Ammon's horn (tissue), 1 donor: ENCODE data around the gene SMARCA2.
A peak's percentile ranks its signal among the peaks of the same experiment; 100 is the strongest.

Source experiments
- DNase-seq: peaks from one replicate; pipeline ENCODE4 v3.0.0-alpha.2; 2016; ENCODE audit warnings: low spot score

Gene SMARCA2

DNA sequence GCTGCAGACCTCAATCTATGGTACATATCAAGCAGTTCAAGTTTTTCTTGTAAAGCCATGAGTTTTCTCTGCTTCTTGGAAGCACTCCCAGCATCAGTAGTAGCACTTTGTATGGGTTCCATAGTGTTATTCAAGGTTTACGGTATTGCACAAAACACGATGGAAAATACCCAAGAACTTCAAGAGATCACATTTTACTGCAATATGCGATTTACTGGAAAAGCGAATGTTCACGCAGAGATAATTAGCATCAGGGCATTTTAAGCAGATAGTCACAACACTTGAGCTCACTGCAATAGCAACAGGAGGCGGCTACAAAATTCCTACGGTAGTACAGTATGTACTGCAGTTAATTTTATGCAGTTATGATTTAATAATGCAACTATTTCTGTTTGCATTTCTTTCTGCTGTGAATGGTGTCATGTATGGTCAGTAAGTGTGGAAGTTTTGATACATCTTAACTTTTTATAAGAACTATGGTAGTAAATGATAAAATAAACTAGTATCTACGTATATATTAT lies 200.8 kb downstream of the SMARCA2 start:
- no peak for DNase-seq

GRCh38 chr9:2216591-2216990 lies 201.4 kb downstream of the SMARCA2 start:
- DNase-seq, result no peak

- DNase-seq, result no peak
These were observed 202.4 kb downstream of the SMARCA2 start for GRCh38 chr9:2217540-2217939.

GRCh38 chr9:2220036-2220435 lies 204.9 kb downstream of the SMARCA2 start:
- no peak for DNase-seq

DNA sequence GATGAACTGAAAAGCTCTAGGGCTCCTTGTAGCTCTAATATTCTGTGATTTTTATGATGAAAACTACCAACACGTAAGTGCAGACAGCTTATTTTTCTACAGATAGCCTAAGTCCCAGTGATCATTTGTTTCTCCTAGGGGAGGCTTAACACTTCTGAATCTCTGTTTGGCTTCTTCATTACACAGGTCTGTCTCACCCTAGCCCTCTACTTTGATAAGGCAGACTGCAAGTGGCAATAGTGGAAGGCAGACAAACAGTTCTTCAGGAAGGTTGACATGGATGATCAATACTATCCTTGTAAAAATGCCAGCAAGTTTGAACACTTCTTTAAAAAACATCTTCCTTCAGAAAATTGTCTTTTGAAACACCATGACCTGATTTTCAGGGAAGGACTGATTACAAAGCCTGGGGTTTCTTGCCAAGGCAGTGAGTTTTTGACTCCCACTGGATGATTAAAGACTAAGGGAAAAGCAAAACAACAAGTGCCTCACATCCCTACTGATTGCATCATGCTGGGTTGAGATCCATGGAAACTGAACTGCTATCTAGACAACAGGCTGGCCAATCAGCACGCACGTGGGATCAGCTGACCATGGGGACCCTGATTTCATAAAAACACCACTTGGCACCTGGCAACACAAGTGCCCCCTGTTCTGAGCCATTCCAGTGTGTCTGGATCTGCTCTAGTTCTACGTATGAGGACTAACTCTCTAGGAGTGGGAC lies 212.2 kb downstream of the SMARCA2 start:
- DNase-seq, result peak; percentile 31

DNA sequence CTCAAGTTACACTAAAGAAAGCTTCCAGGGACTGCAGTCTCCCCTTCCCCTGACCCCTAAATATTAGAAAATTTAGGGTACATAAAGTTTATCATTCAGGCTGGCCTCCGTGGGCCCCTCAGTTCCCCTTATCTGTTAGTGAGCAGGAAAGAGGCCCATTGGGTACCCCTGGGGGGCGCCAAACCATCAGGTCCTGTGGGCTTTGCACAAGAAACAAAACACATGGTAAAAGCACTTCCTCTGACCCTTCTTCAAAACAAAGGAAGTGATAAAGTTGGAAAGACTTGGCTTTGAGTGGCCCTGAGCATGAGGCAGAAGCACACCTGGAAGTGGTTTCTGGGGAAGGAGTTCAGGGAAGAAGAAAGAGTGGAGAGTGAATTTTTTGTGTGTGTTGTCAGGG lies 213.0 kb downstream of the SMARCA2 start:
- no peak for DNase-seq

GRCh38 chr9:2228641-2229040 lies 213.5 kb downstream of the SMARCA2 start:
- DNase-seq, result no peak

DNA sequence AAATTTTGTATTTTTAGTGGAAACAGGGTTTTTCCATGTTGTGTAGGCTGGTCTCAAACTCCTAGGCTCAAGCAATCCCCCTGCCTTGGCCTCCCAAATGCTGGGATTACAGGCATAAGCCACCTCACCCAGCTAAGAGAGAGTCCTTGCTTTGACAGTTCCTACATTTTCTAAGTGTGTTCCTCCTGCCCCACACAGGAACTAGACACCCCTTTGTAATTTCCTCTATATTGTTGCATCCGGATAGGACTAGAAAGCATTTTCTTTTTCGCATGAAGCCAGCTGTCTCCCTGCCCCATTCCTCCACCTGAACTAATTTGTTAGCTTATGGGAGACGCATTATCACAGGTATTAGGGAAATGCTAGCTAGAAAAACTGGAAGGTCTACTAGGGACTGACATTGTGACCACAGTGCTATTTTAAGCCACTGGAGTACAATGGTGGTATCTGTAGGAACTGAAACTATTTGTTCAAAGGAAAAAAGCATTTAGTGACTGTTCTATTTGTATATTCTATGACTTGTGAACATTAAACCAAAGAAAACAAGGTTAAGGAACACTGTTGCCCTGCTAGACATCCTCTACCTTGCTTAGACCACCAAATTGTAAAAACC lies 214.1 kb downstream of the SMARCA2 start:
- DNase-seq, result no peak

GRCh38 chr9:2230362-2230761 lies 215.2 kb downstream of the SMARCA2 start:
- DNase-seq, result no peak

DNA sequence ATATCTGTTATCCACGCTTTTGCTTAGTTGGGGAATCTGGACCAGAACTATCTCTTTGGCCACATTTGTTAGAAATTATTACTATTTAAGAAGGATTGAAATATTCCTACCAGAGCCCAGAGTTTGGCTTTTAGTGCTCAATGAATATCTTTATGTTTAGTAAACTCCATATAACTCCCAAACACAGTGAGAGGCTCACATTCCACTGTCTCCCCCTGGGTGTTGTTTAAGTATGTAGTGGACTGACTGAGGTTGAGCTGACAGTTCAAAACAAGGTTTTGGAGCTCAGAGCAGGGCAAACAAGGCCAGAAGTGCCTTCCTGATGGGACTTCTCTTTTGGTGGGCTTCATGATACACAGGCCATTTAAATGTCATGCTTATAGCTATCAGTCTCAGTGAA lies 216.0 kb downstream of the SMARCA2 start:
- no peak for DNase-seq

DNA sequence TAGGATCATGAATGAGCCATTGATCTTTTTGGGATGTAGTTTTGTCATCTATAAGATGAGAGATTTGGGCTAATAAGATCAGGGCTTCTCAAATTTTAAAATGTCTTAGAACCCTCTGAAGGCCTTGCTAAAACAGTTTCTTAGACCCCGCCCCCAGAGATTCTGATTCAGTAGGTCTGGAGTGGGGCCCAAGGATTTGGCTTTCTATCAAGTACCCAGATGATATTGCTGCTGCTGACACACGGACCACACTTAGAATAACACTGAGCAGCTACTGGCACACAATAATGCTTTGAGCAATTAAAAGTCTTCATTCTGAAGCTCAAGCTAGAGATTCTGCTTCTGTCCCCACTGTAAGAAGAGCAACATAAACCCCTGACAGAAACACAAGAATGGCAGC lies 216.7 kb downstream of the SMARCA2 start:
- DNase-seq, result no peak

DNA sequence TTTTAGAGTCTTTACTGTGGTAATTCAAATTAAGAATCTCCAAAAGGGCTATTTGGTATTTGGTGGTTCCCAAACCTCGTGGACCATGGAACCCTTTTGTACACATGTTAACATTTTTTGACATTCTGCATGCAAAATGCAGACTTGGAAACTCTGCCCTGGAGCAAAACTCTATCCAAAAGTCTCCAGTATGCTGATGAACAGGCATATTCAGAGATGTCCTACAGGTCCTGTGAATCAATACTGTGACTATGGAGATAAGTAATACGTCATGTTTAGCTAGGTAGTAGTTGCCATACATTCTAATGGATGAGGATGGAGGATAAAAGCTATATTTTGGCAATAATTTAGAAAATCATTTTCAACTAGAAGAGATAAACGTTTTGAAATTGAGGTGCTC lies 218.1 kb downstream of the SMARCA2 start:
- DNase-seq, result no peak

DNA sequence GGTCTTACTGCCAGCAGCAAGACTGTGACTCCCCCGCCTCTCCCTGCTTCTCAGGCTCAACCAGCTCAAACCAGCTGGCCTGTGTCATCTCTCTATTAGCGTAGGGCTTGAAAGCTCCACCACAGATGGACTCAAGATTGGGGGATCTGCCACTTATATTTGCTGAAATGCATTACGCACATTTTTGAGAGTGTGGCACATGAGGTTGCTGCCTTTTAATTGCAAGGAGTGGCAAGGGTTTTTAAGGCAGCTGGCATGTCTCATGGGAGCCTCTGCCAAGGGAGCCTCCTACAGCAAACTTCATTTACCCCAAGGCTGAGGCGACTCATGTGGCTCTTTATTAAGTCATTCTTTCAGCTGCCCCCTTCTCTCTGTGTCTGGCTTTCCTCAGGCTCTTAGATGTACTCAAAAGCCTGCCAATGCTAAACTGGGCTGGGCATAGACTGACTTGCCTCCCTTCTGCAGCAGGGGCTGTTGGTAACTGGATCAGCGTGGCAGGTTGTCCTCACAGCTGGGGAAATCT lies 219.3 kb downstream of the SMARCA2 start:
- peak; percentile 16 for DNase-seq

GRCh38 chr9:2235623-2236022 lies 220.5 kb downstream of the SMARCA2 start:
- no peak for DNase-seq

DNA sequence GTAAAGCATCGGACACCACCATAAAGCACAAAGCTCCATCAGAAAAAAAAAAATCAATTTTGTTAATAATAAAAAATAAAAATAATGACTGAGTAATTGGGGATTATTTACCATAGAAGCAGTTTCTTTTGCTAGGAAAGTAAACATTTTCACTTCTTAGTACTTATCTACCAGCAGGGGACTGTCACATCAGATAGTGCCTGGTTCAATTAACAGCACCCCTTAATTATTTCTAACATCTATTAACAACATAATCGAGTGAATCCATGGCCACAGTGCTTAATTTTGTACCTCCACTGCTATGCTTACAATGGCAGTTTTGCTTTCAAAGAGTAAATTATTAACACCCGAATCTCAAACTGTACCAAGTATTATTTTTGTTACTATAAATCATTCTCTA lies 221.7 kb downstream of the SMARCA2 start:
- no peak for DNase-seq

DNA sequence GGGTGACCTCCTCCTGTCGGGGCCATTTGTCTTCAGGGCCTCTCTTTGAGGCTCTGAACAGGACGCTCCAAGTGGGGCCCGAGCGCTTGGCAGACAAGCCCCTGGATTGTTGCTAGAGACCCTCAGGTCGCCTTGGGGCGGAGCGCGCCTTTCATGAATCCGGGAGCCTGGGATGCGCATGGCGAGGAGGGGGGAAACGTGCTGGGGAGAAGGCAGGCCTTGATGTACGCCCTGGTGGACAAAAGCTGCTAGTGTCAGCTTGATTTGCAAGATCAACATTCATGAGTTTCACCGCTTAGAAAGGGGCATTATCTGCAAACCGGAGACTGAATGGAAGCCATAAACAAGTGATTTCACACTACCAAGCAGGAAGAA lies 226.3 kb downstream of the SMARCA2 start:
- DNase-seq, result peak; percentile 83

GRCh38 chr9:2241836-2242741 lies 226.9 kb downstream of the SMARCA2 start:
- DNase-seq, result peak; percentile 93

- no peak for DNase-seq
These were observed 227.7 kb downstream of the SMARCA2 start for GRCh38 chr9:2242831-2243330.
